OCI-LY7 (cell line): ENCODE results near the gene DUS1L. TPM values are rescaled to one million over a fixed set of nuclear protein-coding genes. Genes with fewer than 3 reads are reported as not detected.

Source experiments
- BruUV-seq: library from RNA; stranded (reverse); fragments of 400-500 nt; replicated peaks from 2 replicates; lab custom pipeline; 2021; lab: Mats Ljungman, UMichigan
- CTCF ChIA-PET: fragments of 300-600 bp; sonication (Branson Sonifier 250); formaldehyde crosslinking; loops from one replicate; lab custom pipeline; 2022; ENCODE audit warnings: antibody characterized with exemption; ENCODE audit not compliant: unreplicated experiment; lab: Charles Lee
- POLR2A ChIA-PET: fragments of 300-600 bp; sonication (Branson Sonifier 250); formaldehyde crosslinking; loops from one replicate; lab custom pipeline; 2022; ENCODE audit warnings: antibody characterized with exemption; lab: Charles Lee
- DNase-seq: peaks from one replicate; pipeline ENCODE4 v3.0.0-alpha.2; 2015; ENCODE audit warnings: low spot score
- H2AFZ ChIP-seq: fragments of 200-600 bp; sonication (generic), shearing (Covaris generic); 2 replicates; pipeline ENCODE4 v1.6.1; 2014; ENCODE audit warnings: mild to moderate bottlenecking, antibody characterized with exemption, low read length, moderate library complexity
- H3K27ac ChIP-seq: fragments of 200-600 bp; sonication (generic); 2 replicates; pipeline ENCODE4 v1.5.1; 2014; ENCODE audit warnings: mixed run types, low read depth, mild to moderate bottlenecking, moderate library complexity, low read length, inconsistent platforms; ENCODE audit not compliant: poor library complexity, severe bottlenecking
- H3K36me3 ChIP-seq: fragments of 200-600 bp; sonication (generic); 2 replicates; pipeline ENCODE4 v1.6.1; 2014; ENCODE audit warnings: mild to moderate bottlenecking, antibody characterized with exemption, low read length, moderate library complexity, mixed read lengths; ENCODE audit not compliant: insufficient read depth
- H3K4me1 ChIP-seq: fragments of 200-600 bp; sonication (generic); 2 replicates; pipeline ENCODE4 v1.5.1; 2014; ENCODE audit warnings: mild to moderate bottlenecking, low read length; ENCODE audit not compliant: insufficient read depth, poor library complexity, severe bottlenecking
- H3K4me2 ChIP-seq: fragments of 200-600 bp; sonication (generic); 2 replicates; pipeline ENCODE4 v1.6.1; 2014; ENCODE audit warnings: mild to moderate bottlenecking, low read length
- H3K4me3 ChIP-seq: fragments of 200-600 bp; sonication (generic); 2 replicates; pipeline ENCODE4 v1.5.1; 2014; ENCODE audit warnings: mild to moderate bottlenecking, low read depth, low read length; ENCODE audit not compliant: poor library complexity, severe bottlenecking
- H3K79me2 ChIP-seq: fragments of 200-600 bp; sonication (generic); 2 replicates; pipeline ENCODE4 v1.6.1; 2016; ENCODE audit warnings: low read depth, mild to moderate bottlenecking, low read length, moderate library complexity, mixed read lengths; ENCODE audit not compliant: insufficient read depth
- H3K9me2 ChIP-seq: fragments of 200-600 bp; sonication (generic); 2 replicates; pipeline ENCODE4 v1.6.1; 2016; ENCODE audit warnings: mild to moderate bottlenecking, low read length, mixed read lengths; ENCODE audit not compliant: insufficient read depth
- H3K9me3 ChIP-seq: fragments of 200-600 bp; sonication (generic); 2 replicates; pipeline ENCODE4 v1.6.1; 2014; ENCODE audit warnings: mild to moderate bottlenecking, mixed run types, low read length, mixed read lengths
- H4K20me1 ChIP-seq: fragments of 200-600 bp; sonication (generic); 2 replicates; pipeline ENCODE4 v1.6.1; 2014; ENCODE audit warnings: mild to moderate bottlenecking, antibody characterized with exemption, low read length, moderate library complexity, mixed read lengths; ENCODE audit not compliant: insufficient read depth
- CTCF ChIP-seq: fragments of 200-600 bp; sonication (generic); conservative IDR thresholded peaks from 2 replicates; pipeline ENCODE4 v1.5.1; 2014; ENCODE audit warnings: mild to moderate bottlenecking, antibody characterized with exemption, low read length, moderate library complexity, mixed read lengths
- EZH2phosphoT487 ChIP-seq: fragments of 200-600 bp; sonication (generic); IDR thresholded peaks from 2 replicates; pipeline ENCODE4 v1.6.1; 2018; ENCODE audit warnings: low read depth, borderline replicate concordance, mild to moderate bottlenecking, mixed run types, antibody characterized with exemption, low read length, moderate library complexity, mixed read lengths
- intact Hi-C: fragments of 100-400 bp; cut with micrococcal nuclease; formaldehyde crosslinking; loops from one replicate; pipeline ENCODE4 v1.10.0; 2022; ENCODE audit not compliant: unreplicated experiment
- total RNA-seq, 2 experiments: library from RNA; depleted of rRNA in 1 of 2; stranded (reverse); fragments of >200 nt in 1 of 2; shearing (Covaris generic) in 1 of 2; gene quantifications; 2 replicates each; pipeline ENCODE4 v1.2.3, GENCODE V29; 2014 to 2022

The DUS1L gene
- total RNA-seq, 2 experiments from 2014 or later, result 320 to 388 TPM

- ChIA-PET POLR2A (interaction anchor here (0.8 kb wide), 1 partner anchor 70 kb away, joined by 3 read pairs; no protein-coding TSS in a partner anchor), CTCF (no interaction called here)
- TF ChIP-seq CTCF (no peak), EZH2phosphoT487 (no peak)
- intact Hi-C loops, result no loop called here
- Histone ChIP-seq H3K4me3 (no peak overlapping the region), H2AFZ (no peak overlapping the region), H3K36me3 (peaks cover 9% of the 10 kb centered on the region; the same call in 1 of the 2 replicates), H3K9me3 (no peaks in the 10 kb centered on the region), H3K9me2 (no peaks in the 10 kb centered on the region), H3K4me2 (no peak overlapping the region), H3K79me2 (no peaks in the 10 kb centered on the region), H3K27ac (no peak overlapping the region), H4K20me1 (no peaks in the 10 kb centered on the region), H3K4me1 (no peaks in the 10 kb centered on the region)
- BruUV-seq, result no TSS peak
- DNase-seq, result no peak
Observed at GRCh38 chr17:82013772-82014321, 51.8 kb downstream of the DUS1L start.

GRCh38 chr17:82013341-82013740 is 52.3 kb downstream of the DUS1L start:
- CTCF ChIA-PET, result no interaction called here
- Histone ChIP-seq H2AFZ (no peak overlapping the region), H3K27ac (no peak overlapping the region), H3K9me2 (no peaks in the 10 kb centered on the region), H3K36me3 (peaks cover 4% of the 10 kb centered on the region; the same call in 1 of the 2 replicates), H3K9me3 (no peaks in the 10 kb centered on the region), H3K4me1 (no peaks in the 10 kb centered on the region), H3K79me2 (no peaks in the 10 kb centered on the region), H3K4me2 (no peak overlapping the region), H3K4me3 (no peak overlapping the region), H4K20me1 (no peaks in the 10 kb centered on the region)
- BruUV-seq, result no TSS peak
- POLR2A ChIA-PET, result interaction anchor here (0.8 kb wide), 1 partner anchor 69 kb away, joined by 3 read pairs; no protein-coding TSS in a partner anchor
- no peak for DNase-seq
- TF ChIP-seq EZH2phosphoT487, result no peak
- TF ChIP-seq CTCF, result no peak
- intact Hi-C loops, result no loop called here

DNA sequence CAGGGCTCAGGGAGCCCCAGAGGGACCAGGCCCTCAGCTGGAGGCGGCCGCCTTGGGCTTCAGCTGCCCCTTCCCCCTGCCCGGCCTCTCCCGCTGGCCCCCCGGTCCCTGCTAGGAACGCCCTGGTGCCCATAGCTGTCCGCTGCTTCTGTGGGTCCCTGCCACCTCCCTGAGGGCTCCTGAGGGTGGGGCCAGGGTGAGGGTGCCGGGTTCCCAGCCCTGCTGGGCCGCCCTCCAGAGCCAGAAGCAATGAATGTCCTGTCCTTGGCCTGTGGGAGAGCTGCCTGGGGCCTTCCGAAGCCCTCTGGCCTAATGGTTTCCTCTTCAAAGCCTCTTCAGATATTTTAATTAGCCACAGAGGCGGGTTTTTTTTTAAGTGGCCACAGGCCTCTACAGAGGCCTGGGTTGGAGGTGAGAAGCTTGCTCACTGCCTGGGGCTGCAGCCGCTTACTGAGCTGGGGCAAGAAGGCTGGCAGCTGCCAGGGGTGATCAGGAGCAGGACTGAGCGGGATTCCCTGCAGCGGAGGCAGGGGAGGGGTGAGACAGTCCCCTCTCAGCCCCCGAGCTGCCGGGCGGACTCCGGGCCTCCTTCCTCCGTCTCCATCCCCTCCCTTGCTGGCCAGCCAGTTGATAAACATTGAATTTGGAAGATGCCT is 52.8 kb downstream of the DUS1L start:
- Histone ChIP-seq H3K4me3 (no peak overlapping the region), H3K9me3 (no peaks in the 10 kb centered on the region), H3K36me3 (no peaks in the 10 kb centered on the region), H3K27ac (no peak overlapping the region), H3K4me1 (no peaks in the 10 kb centered on the region), H2AFZ (no peak overlapping the region), H4K20me1 (no peaks in the 10 kb centered on the region), H3K9me2 (no peaks in the 10 kb centered on the region), H3K4me2 (no peak overlapping the region), H3K79me2 (no peaks in the 10 kb centered on the region)
- ChIA-PET POLR2A (interaction anchor here (0.8 kb wide), 1 partner anchor 69 kb away, joined by 3 read pairs; no protein-coding TSS in a partner anchor), CTCF (no interaction called here)
- TF ChIP-seq EZH2phosphoT487 (no peak), CTCF (no peak)
- DNase-seq, result no peak
- no TSS peak for BruUV-seq
- intact Hi-C loops, result no loop called here
